CD14-positive monocyte (primary cell): ENCODE measurements around the gene MRPL21. TPM values are rescaled to one million over a fixed set of nuclear protein-coding genes. Genes with fewer than 3 reads are reported as not detected.

Experiments used
- DNase-seq, 3 donors: peaks; one replicate each; pipeline ENCODE4 v3.0.0-alpha.2; 2011 to 2022
- H2AFZ ChIP-seq: 2 replicates; pipeline ENCODE4 v1.6.0; 2012; ENCODE audit warnings: mild to moderate bottlenecking, low read depth, low read length, inconsistent platforms; ENCODE audit not compliant: insufficient read depth, poor library complexity, severe bottlenecking
- H3K27ac ChIP-seq, 2 donors: 1 replicate in 1 of 2; 2 replicates in 1 of 2; pipeline ENCODE4 v1.5.1; 2012 to 2013; ENCODE audit warnings: low read length in 2 of 2, control low read depth in 1 of 2, inconsistent platforms in 1 of 2, low read depth in 1 of 2, mild to moderate bottlenecking in 1 of 2
- H3K27me3 ChIP-seq, 2 donors: one replicate each; pipeline versions ENCODE4 v1.6.0 to v1.6.1; 2011 to 2013; ENCODE audit warnings: low read length in 2 of 2; ENCODE audit not compliant: control insufficient read depth in 2 of 2, insufficient read depth in 2 of 2
- H3K36me3 ChIP-seq, 2 donors: replicated peaks in 1 of 2; 1 replicate in 1 of 2; 2 replicates in 1 of 2; pipeline versions ENCODE4 v1.5.1 to v1.6.1; 2012 to 2013; ENCODE audit warnings: low read length in 2 of 2, control low read depth in 1 of 2, inconsistent platforms in 1 of 2, mild to moderate bottlenecking in 1 of 2; ENCODE audit not compliant: insufficient read depth in 2 of 2, control insufficient read depth in 1 of 2
- H3K4me1 ChIP-seq, 2 donors: 1 replicate in 1 of 2; 2 replicates in 1 of 2; pipeline versions ENCODE4 v1.5.1 to v1.6.1; 2012 to 2013; ENCODE audit warnings: low read length in 2 of 2, control low read depth in 1 of 2, inconsistent platforms in 1 of 2, mild to moderate bottlenecking in 1 of 2, moderate library complexity in 1 of 2; ENCODE audit not compliant: insufficient read depth in 2 of 2, control insufficient read depth in 1 of 2
- H3K4me2 ChIP-seq: replicated peaks from 2 replicates; pipeline ENCODE3; 2012; ENCODE audit warnings: low read length, moderate library complexity, mild to moderate bottlenecking; ENCODE audit not compliant: poor library complexity, severe bottlenecking; ENCODE audit errors: extremely low read depth
- H3K4me3 ChIP-seq, 3 experiments: fragments of 200-600 bp in 1 of 3; sonication (generic) in 1 of 3; replicated peaks in 1 of 3; 1 replicate in 2 of 3; 2 replicates in 1 of 3; pipeline ENCODE4 v1.5.1; 2011 to 2013; ENCODE audit warnings: low read length in 3 of 3, mild to moderate bottlenecking in 3 of 3, control low read depth in 2 of 3, low read depth in 2 of 3, inconsistent platforms in 1 of 3, moderate library complexity in 1 of 3
- H3K79me2 ChIP-seq: 2 replicates; pipeline ENCODE4 v1.6.0; 2012; ENCODE audit warnings: mild to moderate bottlenecking, control low read depth, inconsistent platforms, low read length, moderate library complexity; ENCODE audit not compliant: insufficient read depth
- H3K9ac ChIP-seq: 2 replicates; pipeline ENCODE4 v1.6.0; 2017; ENCODE audit warnings: low read length, mild to moderate bottlenecking; ENCODE audit not compliant: insufficient read depth, poor library complexity, severe bottlenecking
- H3K9me3 ChIP-seq, 2 donors: replicated peaks in 1 of 2; 1 replicate in 1 of 2; 2 replicates in 1 of 2; pipeline versions ENCODE4 v1.5.1 to v1.6.1; 2012 to 2013; ENCODE audit warnings: low read length in 2 of 2, control low read depth in 1 of 2; ENCODE audit not compliant: control insufficient read depth in 1 of 2, insufficient read depth in 1 of 2
- H4K20me1 ChIP-seq: 2 replicates; pipeline ENCODE4 v1.6.0; 2012; ENCODE audit warnings: mild to moderate bottlenecking, low read length, control low read depth, moderate library complexity; ENCODE audit not compliant: insufficient read depth
- H3K27ac Mint-ChIP-seq, 7 donors: one replicate each; pipeline ENCODE4 v1.8.0; 2020; ENCODE audit warnings: mild to moderate bottlenecking in 7 of 7, mixed read lengths in 7 of 7, moderate library complexity in 6 of 7, inconsistent platforms in 2 of 7
- H3K27me3 Mint-ChIP-seq, 3 donors: one replicate each; pipeline ENCODE4 v1.8.0; 2021 to 2022; ENCODE audit warnings: low read depth in 3 of 3, mild to moderate bottlenecking in 3 of 3, mixed read lengths in 3 of 3, moderate library complexity in 3 of 3, inconsistent platforms in 1 of 3
- H3K36me3 Mint-ChIP-seq, 2 donors: one replicate each; pipeline ENCODE4 v1.8.0; 2020; ENCODE audit warnings: mixed read lengths in 2 of 2, inconsistent platforms in 1 of 2, mild to moderate bottlenecking in 1 of 2
- H3K4me1 Mint-ChIP-seq: one replicate; pipeline ENCODE4 v1.8.0; 2020; ENCODE audit warnings: mild to moderate bottlenecking, mixed read lengths
- H3K4me3 Mint-ChIP-seq, 2 donors: one replicate each; pipeline ENCODE4 v1.8.0; 2020; ENCODE audit warnings: mild to moderate bottlenecking in 2 of 2, mixed read lengths in 2 of 2, moderate library complexity in 1 of 2
- H3K9me3 Mint-ChIP-seq, 7 donors: one replicate each; pipeline ENCODE4 v1.8.0; 2020 to 2022; ENCODE audit warnings: mixed read lengths in 7 of 7, mild to moderate bottlenecking in 6 of 7, moderate library complexity in 6 of 7, inconsistent platforms in 2 of 7
- WGBS: methylation state at CpG from one replicate; pipeline ENCODE4 v1.1.5; 2013; ENCODE audit warnings: missing lambda C conversion rate; ENCODE audit not compliant: insufficient coverage; 5-methylcytosine and 5-hydroxymethylcytosine counted together
- intact Hi-C, 2 donors: fragments of 100-400 bp; cut with micrococcal nuclease; formaldehyde crosslinking; loops; one replicate each; pipeline versions ENCODE4 v1.15.0 to v1.15.1; 2023
- polyA plus RNA-seq, 3 donors: library from polyadenylated mRNA; depleted of rRNA in 1 of 3; unstranded in 2 of 3; stranded (reverse) in 1 of 3; fragments of 300-500 nt in 2 of 3; fragments of >200 nt in 1 of 3; fragmentation: Illumina TruSeq in 2 of 3; gene quantifications; 1 replicate in 2 of 3; 2 replicates in 1 of 3; pipeline ENCODE4 v1.2.3, GENCODE V29; 2012 to 2021
- TF ChIP-seq, protein P1 (sequence below): fragments of 200-600 bp; IDR thresholded peaks from one replicate; pipeline ENCODE4 v1.8.0; 2022; ENCODE audit warnings: antibody characterized with exemption, mild to moderate bottlenecking

The MRPL21 gene
- polyA plus RNA-seq, 3 donors = 38.8 to 138 (median 104) TPM

- peak overlapping the region; percentile 88 for H2AFZ ChIP-seq
- H3K9ac ChIP-seq = peak overlapping the region; percentile 60
- TF ChIP-seq, protein P1, sequence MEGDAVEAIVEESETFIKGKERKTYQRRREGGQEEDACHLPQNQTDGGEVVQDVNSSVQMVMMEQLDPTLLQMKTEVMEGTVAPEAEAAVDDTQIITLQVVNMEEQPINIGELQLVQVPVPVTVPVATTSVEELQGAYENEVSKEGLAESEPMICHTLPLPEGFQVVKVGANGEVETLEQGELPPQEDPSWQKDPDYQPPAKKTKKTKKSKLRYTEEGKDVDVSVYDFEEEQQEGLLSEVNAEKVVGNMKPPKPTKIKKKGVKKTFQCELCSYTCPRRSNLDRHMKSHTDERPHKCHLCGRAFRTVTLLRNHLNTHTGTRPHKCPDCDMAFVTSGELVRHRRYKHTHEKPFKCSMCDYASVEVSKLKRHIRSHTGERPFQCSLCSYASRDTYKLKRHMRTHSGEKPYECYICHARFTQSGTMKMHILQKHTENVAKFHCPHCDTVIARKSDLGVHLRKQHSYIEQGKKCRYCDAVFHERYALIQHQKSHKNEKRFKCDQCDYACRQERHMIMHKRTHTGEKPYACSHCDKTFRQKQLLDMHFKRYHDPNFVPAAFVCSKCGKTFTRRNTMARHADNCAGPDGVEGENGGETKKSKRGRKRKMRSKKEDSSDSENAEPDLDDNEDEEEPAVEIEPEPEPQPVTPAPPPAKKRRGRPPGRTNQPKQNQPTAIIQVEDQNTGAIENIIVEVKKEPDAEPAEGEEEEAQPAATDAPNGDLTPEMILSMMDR = peak; percentile 57
- peaks cover 4 to 16% (median 6%) of the 10 kb centered on the region in 3 donors for H3K27me3 Mint-ChIP-seq
- H3K4me3 Mint-ChIP-seq = peak overlapping the region; percentile 95 to 97
- no peaks in the 10 kb centered on the region for H3K36me3 ChIP-seq
- H3K9me3 ChIP-seq = no peaks in the 10 kb centered on the region
- peak overlapping the region in 1 of 2 donors; percentile 77 for H3K27ac ChIP-seq
- WGBS = under 1% methylated on average over 52 of the region's 54 CpGs
- intact Hi-C loops = loop anchor here (5.0 kb wide), 1 partner anchor 58 kb away; the partner anchor contains the start of genes IGHMBP2 (in 2 of the 2) and MRPL21 (in 2 of the 2)
- H3K27ac Mint-ChIP-seq = peak overlapping the region in 6 of 7 donors; percentile 57 to 88 (median 80)
- H3K9me3 Mint-ChIP-seq = no peaks in the 10 kb centered on the region
- peaks cover 32% of the 10 kb centered on the region for H3K4me1 Mint-ChIP-seq
- H3K4me1 ChIP-seq = peaks cover 35 to 51% of the 10 kb centered on the region in 2 donors
- peak overlapping the region; percentile 80 to 89 (median 85) for H3K4me3 ChIP-seq
- H4K20me1 ChIP-seq = peaks cover 15% of the 10 kb centered on the region
- DNase-seq = peak; percentile 45 to 62 (median 60)
- no peaks in the 10 kb centered on the region for H3K36me3 Mint-ChIP-seq
- H3K79me2 ChIP-seq = peaks cover 33% of the 10 kb centered on the region
- no peaks in the 10 kb centered on the region for H3K27me3 ChIP-seq
- peak overlapping the region; percentile 98 for H3K4me2 ChIP-seq
These were observed 59.8 kb downstream of the MRPL21 start for GRCh38 chr11:68843703-68844312.

DNA sequence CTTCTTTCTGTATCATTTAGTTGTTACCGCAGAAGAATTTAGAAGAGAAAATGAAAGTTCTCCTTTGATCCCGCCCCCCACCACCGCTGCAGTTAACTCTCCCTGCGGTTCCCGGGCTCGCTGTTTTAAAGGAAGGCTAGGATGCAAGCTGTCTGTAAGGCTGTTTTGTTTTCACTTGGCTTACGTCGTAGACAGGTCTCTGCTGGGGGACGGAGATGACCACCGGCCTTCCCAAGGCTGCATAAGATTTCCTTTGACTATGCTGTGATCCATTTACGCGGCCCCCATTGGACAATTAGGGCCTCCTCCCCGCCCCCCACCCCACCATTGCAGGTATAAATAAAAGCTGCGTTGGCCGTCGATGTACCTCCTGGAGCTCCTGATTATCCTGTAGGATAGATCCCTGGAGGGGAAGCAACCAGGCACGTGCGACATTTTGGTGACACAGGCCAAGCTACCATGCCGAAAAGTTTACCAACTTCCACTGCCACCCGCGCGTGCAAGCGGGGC is 60.5 kb downstream of the MRPL21 start:
- no peaks in the 10 kb centered on the region for H3K27me3 ChIP-seq
- peak overlapping the region; percentile 98 for H3K4me2 ChIP-seq
- H3K4me3 ChIP-seq = peak overlapping the region; percentile 80 to 89 (median 85)
- Mint-ChIP-seq H3K36me3 (no peaks in the 10 kb centered on the region), H3K9me3 (no peaks in the 10 kb centered on the region), H3K4me3 (peak overlapping the region; percentile 95 to 97), H3K4me1 (peaks cover 38% of the 10 kb centered on the region), H3K27ac (peak overlapping the region; percentile 52 to 90 (median 85)), H3K27me3 (peaks cover 4 to 14% (median 6%) of the 10 kb centered on the region in 3 donors)
- peaks cover 39% of the 10 kb centered on the region for H3K79me2 ChIP-seq
- TF ChIP-seq, protein P1 = no peak
- 0% methylated on average over 3 of the region's 23 CpGs for WGBS
- peak overlapping the region; percentile 9 to 77 for H3K27ac ChIP-seq
- intact Hi-C loops = loop anchor here (5.0 kb wide), 1 partner anchor 59 kb away; the partner anchor contains the start of genes IGHMBP2 (in 2 of the 2) and MRPL21 (in 2 of the 2)
- H3K36me3 ChIP-seq = no peaks in the 10 kb centered on the region
- H4K20me1 ChIP-seq = peaks cover 18% of the 10 kb centered on the region
- peak overlapping the region; percentile 88 for H2AFZ ChIP-seq
- H3K9ac ChIP-seq = peak overlapping the region; percentile 60
- H3K9me3 ChIP-seq = no peaks in the 10 kb centered on the region
- DNase-seq = peak in 1 of 3 donors; percentile 25
- peaks cover 42 to 58% of the 10 kb centered on the region in 2 donors for H3K4me1 ChIP-seq
